Cardiac fibroblast (primary cell): Measurements from ENCODE around the gene TEX14.
"Not testable (repeated sequence)": the region's sequence is repeated elsewhere in the genome, so short reads cannot be mapped to it uniquely, and the experiment has no call there.

ENCODE experiments used
- DNase-seq, 2 donors: peaks; one replicate each; pipeline versions ENCODE4 v3.0.0 to v3.0.0-alpha.2; 2010; ENCODE audit warnings: low read depth in 2 of 2
- H3K4me3 ChIP-seq, 2 donors: replicated peaks in 1 of 2; 1 replicate in 1 of 2; 2 replicates in 1 of 2; pipeline ENCODE4 v1.5.1; 2011; ENCODE audit warnings: low read depth in 2 of 2, low read length in 2 of 2, mild to moderate bottlenecking in 2 of 2, moderate library complexity in 1 of 2
- CTCF ChIP-seq: IDR thresholded peaks from one replicate; pipeline ENCODE4 v1.5.1; 2011; ENCODE audit warnings: low read depth, mild to moderate bottlenecking, low read length, inconsistent platforms

The TEX14 gene

GRCh38 chr17:58587713-58588117, 104.1 kb downstream of the TEX14 start:
- peak; percentile 97 for TF ChIP-seq CTCF
- DNase-seq: peak; percentile 54 to 55
- no peak overlapping the region for H3K4me3 ChIP-seq

GRCh38 chr17:58586009-58586644, 105.7 kb downstream of the TEX14 start:
- no peak for DNase-seq
- TF ChIP-seq CTCF: no peak
- H3K4me3 ChIP-seq: no peak overlapping the region

GRCh38 chr17:58585554-58585953, 106.3 kb downstream of the TEX14 start:
- no peak for TF ChIP-seq CTCF
- DNase-seq: no peak

GRCh38 chr17:58583486-58583885, 108.4 kb downstream of the TEX14 start:
- TF ChIP-seq CTCF: no peak
- no peak overlapping the region for H3K4me3 ChIP-seq
- DNase-seq: no peak

More at GRCh38 chr17:58585554-58585953, 106.3 kb downstream of the TEX14 start:
- no peak overlapping the region for H3K4me3 ChIP-seq

- peak in 1 of 2 donors; percentile 17 for DNase-seq
- not testable (repeated sequence) for H3K4me3 ChIP-seq
Observed at GRCh38 chr17:58582718-58583117, 109.1 kb downstream of the TEX14 start.

- DNase-seq: no peak
- no peak for TF ChIP-seq CTCF
- H3K4me3 ChIP-seq: no peak overlapping the region
Observed at GRCh38 chr17:58580671-58581070, 111.2 kb downstream of the TEX14 start.

GRCh38 chr17:58577696-58578095, 114.1 kb downstream of the TEX14 start:
- peak; percentile 71 to 72 for DNase-seq
- peak; percentile 77 for TF ChIP-seq CTCF
- no peak overlapping the region for H3K4me3 ChIP-seq
